GM19395 (cell line): ENCODE results near the gene THEMIS.
"Not testable (repeated sequence)": the region's sequence is repeated elsewhere in the genome, so short reads cannot be mapped to it uniquely, and the experiment has no call there.

Source experiments
- ATAC-seq: cut with Tn5 transposase; IDR thresholded peaks from one replicate; pipeline ENCODE4 v1.9.1; 2021; ENCODE audit warnings: mild to moderate bottlenecking, moderate library complexity; ENCODE audit not compliant: unreplicated experiment

Gene THEMIS

DNA sequence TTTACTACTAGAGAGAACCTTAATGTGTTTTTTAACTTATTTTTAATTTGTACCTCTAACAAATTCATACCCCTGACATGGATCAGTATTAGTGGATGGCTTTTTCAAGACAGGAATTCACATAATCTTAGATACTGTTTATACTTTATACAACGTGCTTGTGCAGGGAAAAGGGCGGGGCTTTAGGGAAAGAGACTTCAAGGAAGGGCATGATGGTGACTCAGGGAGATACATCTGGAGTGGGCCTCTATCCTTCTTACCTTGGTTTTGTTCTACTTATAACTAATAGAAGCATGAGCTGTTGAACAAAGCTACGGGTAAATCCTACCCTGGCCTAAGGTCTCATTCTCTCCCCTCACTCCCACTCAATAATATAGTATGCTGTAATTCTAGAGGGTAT is 163.1 kb downstream of the THEMIS start:
- ATAC-seq = no peak

DNA sequence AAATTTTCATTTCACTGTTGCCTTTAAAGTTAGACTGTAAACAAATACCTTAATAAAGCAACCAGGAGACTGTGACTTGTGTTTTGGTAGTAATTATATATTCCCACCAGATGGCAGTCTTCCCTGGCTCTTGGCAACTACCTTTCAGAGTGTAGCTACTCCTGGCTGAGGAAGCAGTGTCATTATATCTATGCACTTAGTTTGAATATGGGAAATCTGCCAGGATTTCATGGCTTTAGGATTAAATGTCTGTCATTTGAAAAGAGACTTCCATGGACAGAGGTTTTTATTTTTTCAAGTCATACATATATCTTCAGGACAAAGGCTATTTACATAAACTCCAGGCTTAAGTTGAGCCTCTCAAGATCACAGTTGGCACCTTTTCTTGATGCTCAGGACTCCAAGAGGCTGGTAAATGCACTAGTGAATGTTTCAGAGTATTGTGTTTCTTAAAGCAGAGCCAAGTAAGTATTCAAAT is 163.8 kb downstream of the THEMIS start:
- peak; percentile 97 for ATAC-seq

DNA sequence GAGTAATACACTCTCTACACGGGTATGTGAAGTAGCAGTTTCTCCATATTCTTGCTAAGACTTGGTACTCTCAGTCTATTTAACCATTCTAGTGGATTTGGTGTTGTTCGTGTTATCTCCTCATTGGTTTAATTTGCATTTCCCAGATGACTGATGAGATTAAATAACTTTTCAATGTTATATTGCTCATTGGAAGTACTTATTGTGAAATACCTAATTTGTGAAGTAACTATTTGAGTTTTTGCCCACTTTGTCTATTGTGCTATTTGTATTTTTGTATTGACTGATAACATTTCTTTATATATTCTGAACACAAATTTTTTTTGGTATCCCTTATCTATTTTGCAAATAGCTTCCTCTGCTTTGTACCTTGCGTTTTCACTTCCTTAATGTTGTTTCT is 167.9 kb downstream of the THEMIS start:
- ATAC-seq = no peak

DNA sequence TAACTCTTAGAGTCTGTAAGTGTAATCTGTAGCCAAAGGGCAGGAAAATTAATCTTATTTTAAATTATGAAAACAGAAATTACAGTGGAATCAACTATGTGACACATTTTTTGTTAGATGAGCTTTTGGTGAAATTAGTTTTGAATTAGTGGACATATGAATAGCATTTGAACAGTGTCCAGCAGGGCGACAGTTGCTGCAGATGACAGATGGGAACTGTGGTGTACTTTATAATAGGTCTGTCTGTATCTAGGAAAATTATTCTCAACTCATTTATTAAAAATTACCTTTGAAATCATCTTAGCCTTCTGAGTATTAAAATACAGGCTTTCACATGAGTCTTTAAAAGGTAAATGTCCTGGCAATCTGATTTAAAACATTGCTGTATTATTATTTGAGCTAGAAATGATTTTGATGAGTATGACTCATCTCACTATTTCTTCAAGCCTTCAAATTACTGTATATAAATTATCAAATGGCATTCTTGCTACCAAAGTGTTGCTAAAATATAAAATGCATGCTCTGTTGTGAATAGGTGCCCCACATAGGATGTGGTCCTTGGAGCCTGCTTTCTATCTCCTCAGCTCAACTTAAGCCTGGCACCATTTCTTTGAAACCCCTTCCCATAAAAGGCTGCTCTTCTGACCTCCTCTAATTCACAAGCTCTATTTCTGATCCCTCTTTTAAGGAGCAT is 173.5 kb downstream of the THEMIS start:
- ATAC-seq = no peak

DNA sequence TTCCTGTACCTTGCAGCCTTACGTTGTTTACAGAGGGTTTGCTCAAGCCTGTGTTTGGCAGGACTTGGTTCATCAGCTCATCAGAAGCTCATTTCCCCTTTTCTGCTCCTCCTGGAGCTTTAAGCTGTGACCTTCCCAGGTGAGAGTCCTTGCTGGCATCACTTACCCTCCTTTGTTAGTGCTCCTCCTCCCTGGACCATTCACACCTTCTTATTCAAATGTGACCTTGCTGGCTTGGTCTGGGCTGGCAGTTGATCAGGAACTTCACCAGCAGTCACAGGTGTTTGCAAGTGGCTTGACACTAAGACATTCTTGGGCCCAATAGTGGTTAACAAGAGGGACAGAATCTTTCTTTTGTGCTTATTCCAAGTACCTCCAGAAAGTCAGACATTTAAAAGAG is 175.0 kb downstream of the THEMIS start:
- ATAC-seq = no peak

DNA sequence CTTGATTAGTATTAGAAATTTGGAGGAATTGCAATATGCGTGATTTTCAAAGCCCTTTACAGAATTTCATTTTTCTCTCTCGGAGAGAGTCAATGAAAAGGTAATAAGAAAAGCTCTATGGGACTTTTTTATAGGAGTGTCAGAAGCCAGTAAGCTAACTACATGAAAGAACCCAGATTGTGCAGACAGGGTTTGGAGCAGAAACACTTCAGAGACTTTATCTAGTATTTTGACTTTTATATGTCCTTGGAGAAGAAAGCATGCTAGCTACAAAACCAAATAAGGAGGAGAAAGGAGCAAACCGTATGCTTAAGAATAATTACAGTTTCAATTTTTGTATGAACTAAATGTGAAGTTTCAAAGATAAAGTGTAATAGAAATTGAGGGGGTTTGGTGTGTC is 182.2 kb downstream of the THEMIS start:
- no peak for ATAC-seq

DNA sequence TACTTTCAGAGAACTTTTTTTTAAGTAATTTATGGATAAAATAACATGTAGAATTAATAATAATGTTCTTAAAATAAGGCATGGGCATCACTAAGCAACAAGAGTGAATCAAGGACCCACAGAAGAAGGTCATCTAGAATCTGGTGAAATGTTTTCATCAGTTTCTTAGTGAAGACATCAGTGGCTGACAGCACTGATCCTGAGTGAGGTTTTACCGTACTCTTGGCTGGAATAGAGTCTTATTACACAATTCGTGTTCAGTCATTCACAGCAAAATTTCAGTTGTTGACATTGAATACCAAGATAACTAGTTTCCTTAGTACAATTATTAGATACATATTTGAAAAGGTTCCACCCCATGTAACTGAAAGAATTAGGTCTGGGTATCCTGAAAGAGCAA is 183.5 kb downstream of the THEMIS start:
- ATAC-seq = no peak

DNA sequence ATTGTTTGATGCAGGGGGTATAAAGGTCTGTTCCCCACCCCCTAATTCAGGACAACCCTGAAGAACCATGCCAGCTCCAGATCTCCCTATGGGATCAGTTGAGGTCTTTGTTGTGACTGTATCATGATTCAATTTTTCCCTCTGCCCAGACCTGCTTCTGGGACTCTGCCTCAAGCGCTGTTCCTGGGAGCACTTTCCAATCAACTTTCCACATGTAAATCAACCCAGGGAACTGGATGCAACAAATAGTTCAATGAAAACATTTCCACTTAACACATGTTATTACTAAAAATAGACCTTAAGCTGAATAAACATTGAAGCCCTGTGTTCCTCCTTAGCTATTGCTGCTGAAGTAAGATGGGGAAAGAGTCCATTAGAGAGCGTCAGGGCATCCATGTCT is 184.4 kb downstream of the THEMIS start:
- no peak for ATAC-seq

DNA sequence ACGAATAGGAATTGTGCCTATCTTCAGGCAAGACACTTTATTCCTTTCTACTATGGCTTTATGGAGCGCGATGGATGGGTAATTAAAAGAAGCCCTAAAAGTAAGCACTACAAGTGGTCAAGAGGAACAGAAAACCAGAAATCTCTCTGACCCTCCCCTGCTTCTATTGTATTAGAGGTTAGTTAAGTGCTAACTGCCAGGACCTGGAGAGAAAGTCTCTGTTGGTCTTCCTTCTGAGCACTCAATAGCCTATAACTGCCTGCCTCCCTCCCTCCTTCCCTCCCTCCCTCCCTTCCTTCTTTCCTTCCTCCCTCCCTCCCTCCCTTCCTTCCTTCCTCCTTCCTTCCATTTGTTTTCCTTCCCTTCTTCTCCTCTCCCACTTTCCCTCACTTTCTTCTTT is 190.2 kb downstream of the THEMIS start:
- ATAC-seq = no peak

DNA sequence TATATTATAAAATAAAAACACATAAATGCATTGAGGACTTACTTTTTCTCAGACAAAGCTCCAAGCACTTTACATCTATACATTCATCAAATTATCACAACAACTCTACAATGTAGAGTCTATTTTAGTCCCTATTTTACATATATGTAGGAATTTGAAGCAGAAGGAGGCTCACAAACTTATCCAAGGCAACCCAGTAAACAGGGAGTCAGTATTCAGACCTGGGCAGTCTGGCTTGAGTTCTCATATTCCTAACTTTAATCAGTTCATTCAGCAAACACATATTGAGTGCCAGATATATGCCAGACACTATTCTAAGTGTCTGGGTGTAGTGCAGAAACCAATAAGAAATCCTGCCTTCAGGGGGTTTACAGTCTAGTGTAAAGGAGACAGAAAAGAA is 194.6 kb downstream of the THEMIS start:
- no peak for ATAC-seq

DNA sequence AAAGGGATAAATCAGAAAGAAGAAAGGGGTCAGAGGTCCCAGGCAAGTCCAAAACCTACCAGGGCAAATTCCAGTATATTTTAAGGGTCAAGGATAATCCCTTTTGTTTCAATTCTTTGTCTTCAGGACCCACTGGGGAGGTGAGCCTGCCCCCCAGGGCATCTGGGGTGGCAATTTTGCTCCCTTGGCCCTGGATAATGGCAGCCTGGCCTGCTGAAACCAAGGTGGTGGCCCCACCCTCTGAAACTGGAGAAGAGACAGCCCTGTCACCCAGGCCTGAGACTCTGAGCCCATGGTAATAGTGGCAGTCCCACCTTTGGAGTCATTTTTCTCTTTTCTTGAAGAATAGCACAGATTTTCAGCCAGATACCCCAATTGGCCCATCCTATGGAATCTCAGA is 205.8 kb downstream of the THEMIS start:
- ATAC-seq = no peak

DNA sequence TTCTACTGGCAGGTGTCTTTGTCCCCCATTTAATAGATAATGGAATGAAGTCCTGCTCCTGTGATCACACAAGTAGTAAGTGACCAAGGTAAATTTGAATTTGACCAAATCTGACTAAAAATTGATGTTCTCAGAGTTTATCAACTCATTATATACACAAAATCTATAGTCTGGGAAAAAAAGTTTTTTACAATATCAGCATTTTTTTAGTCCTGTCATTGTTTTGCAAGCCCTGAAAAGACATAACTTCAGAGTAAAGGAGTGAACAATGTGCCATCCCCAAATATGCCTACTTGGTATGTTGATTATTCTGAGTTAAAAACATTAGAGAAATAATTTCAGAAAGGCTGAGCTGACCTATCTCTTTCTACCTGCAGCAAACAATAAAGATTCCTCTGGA is 209.7 kb downstream of the THEMIS start:
- no peak for ATAC-seq

DNA sequence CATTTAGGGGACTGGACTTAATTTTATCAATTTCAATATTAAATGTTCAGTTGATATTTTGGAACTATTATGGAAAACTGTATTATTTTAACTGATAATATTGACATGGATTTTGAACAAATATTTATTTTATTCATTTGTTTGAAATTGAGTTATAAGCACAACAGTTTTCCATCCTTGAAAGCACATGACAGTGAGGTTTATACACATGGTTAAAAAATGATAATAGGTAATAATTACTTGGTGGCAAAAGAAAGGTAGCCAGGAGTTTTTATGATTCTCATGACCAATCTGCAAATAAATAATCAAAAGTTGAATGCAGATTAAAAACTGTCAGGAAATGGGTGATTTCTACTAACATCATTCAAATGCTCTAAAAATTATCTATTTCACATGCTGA is 210.3 kb downstream of the THEMIS start:
- ATAC-seq = no peak

DNA sequence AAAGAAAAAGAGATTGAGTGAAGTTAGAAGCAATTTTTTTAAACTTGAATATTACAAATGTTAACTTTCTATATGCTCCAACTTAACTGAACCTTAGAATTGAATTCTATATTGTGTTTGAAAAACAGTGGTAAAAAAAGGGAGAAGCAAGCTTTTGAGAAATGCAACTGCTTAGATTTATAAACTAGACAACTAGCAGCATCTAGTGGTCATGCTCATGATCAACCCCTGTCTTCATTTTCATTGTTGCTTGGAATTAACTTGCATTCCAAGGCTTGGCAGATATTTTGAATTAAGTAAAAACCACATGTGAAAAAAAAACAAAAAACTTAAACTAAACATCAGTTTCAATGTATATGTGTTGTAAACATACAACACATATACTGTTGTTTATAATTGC is 210.8 kb downstream of the THEMIS start:
- ATAC-seq = no peak

DNA sequence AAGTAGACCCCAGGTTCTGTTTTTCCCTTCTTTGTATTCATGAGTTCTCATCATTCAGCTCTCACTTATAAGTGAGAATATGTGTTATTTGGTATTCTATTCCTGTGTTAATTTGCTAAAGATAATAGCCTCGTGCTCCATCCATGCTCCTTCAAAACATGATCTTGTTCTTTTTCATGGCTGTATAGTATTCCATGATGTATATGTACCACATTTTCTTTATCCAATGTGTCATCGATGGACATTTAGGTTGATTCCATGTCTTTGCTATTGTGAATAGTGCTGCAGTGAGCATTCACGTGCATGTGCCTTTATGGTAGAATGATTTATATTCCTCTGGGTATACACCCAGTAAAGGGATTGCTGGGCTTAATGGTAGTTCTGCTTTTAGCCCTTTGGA is 213.4 kb downstream of the THEMIS start:
- ATAC-seq = not testable (repeated sequence)

DNA sequence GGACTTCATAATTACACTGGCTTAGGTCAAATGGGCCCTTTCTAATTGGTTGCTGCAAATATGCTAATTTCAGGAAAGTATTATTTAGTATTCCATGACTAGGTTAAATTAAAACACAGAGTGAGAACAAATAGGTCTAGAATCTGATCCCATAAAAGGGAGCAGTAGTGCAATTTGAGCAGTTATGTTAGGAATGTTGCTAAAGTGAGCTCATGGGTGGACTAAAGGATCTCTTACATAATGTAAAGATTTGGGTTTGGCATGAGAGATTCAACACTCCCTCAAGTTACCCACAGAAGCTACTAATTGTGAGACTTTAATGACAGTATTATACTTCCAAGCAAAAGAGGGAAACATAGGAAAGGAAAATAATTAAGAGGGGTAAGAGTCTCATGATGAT is 214.8 kb downstream of the THEMIS start:
- no peak for ATAC-seq

DNA sequence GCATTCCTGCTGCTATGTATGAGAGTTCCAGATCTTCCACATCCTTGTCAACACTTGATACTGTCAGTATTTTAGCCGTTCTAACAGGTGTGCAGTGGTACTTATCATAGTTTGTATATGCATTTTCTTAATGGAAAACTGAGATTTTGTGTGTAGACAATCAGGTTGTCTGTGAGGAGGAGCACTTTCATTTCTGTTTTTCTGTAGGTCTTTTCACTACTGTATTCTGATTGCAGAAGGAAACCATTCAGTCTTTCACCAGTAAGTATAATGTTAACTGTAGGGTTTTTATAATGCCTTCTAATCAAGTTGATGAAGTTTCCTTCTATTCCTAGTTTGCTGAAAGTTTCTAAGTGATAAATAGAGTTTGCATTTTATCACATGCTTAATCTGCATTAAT is 216.4 kb downstream of the THEMIS start:
- no peak for ATAC-seq
